GM18909 (cell line): ENCODE measurements around the gene KRTAP5-8.
"Not testable (repeated sequence)": the region's sequence is repeated elsewhere in the genome, so short reads cannot be mapped to it uniquely, and the experiment has no call there.

Experiments used
- ATAC-seq: cut with Tn5 transposase; IDR thresholded peaks from one replicate; pipeline ENCODE4 v1.9.1; 2021; ENCODE audit warnings: mild to moderate bottlenecking; ENCODE audit not compliant: unreplicated experiment, poor library complexity

The KRTAP5-8 gene

DNA sequence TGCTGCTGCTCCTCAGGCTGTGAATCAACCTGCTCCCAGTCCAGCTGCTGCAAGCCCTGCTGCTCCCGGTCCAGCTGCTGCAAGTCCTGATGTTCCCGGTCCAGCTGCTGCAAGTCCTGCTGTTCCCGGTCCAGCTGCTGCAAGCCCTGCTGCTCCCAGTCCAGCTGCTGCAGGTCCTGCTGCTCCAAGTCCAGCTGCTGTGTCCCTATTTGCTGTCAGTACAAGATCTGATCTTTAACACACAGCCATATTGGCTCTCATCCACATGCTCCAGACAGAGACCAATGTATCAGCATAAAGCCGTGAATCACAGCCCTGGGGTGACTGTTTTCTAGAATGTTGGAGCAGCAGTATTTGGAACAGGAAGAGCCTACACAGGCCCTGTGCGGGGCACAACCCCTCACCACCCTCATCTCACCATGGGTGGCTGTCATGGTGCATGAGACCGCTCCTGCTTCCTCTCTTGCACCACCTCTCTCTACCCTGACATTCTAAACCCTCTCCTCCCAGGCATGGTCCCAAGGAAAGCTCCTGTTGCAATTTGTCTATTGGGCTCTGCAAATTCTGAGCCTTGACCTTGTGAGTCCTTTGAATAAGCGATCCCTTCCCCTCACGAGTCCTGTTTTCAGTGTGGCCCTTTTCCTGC lies 31.0 kb downstream of the KRTAP5-8 start:
- no peak for ATAC-seq

DNA sequence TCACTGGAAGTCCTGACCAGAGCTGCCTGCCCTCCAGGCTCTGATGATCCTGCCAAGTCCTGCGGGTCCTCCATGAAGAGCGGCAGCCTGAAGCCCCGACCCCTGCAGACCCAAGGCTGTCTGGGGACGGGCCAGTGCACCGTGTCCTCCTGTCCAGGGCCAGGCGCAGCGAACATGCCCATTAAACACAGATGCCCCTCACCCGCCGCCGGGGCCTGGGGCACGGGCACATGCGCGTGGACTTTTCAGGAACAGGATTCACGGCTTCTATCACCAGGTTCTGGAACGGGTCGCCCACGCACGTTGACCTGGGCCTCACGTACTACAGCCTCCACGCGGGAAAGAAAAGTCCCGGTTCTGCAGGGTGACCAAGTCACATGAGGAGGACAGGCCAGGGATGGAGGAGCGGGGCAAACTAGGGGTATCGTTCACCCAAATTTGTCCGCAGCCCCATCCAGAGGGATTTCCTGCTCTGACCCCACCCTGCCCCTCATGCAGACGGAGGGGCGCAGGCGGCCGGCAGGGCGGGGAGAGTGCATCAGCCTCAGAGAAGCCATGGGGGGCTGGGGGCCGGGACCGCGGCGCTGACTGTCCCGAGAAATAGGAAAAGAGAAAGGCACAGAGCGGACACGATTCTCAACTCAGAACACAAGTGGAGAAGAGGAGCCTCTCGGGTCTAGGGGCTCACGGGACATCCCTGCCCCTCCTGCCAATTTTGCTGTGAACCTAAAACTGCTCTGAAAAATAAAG lies 33.5 kb downstream of the KRTAP5-8 start:
- not testable (repeated sequence) for ATAC-seq

GRCh38 chr11:71572811-71573210 lies 35.0 kb downstream of the KRTAP5-8 start:
- ATAC-seq, result no peak

GRCh38 chr11:71574418-71574817 lies 36.6 kb downstream of the KRTAP5-8 start:
- no peak for ATAC-seq

DNA sequence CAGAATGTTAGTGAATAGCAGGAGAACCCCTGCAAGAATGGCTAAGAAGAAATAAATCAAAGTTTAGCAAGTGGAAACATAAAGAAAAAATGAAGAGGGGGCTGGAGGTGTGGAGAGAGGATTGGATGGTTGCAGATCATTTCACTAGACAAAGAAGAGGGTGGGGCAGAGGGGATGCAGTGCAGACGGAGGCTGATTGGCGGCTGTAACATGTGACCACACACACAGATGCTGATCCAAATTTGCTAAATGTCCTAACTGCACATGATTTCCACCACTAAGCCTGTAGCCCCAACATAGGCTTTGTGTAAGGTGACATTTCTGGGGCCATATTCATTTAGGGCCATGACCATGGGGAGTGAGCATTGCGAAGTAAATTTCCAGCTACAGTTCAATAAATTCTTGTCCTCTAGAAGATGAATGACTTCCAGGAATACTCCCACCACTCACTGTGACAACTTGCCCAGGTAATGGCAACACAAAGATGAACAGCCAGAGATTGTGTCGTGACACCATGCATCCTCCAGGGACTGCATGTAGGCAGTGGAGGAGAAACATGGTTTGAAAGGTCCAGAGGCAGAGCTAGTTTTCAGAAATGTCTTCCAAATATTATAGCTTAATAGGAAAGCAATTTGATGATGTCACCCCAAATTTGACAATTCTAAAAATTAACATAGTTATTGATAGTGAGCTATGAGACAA lies 38.0 kb downstream of the KRTAP5-8 start:
- ATAC-seq, result no peak

DNA sequence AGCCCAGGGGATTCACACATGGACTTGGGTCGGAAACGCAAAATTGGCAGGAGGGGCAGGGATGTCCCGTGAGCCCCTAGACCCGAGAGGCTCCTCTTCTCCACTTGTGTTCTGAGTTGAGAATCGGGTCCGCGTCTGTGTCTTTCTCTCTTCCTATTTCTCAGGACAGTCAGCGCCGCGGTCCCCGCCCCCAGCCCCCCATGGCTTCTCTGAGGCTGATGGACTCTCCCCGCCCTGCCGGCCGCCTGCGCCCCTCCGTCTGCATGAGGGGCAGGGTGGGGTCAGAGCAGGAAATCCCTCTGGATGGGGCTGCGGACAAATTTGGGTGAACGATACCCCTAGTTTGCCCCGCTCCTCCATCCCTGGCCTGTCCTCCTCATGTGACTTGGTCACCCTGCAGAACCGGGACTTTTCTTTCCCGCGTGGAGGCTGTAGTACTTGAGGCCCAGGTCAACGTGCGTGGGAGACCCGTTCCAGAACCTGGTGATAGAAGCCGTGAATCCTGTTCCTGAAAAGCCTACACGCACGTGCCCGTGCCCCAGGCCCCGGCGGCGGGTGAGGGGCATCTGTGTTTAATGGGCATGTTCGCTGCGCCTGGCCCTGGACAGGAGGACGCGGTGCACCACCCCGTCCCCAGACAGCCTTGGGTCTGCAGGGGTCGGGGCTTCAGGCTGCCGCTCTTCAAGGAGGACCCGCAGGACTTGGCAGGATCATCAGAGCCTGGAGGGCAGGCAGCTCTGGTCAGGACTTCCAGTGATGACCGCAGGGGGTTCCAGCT lies 39.1 kb downstream of the KRTAP5-8 start:
- ATAC-seq, result not testable (repeated sequence)

GRCh38 chr11:71577469-71578004 lies 39.7 kb downstream of the KRTAP5-8 start:
- no peak for ATAC-seq

GRCh38 chr11:71579513-71579912 lies 41.7 kb downstream of the KRTAP5-8 start:
- ATAC-seq, result not testable (repeated sequence)

DNA sequence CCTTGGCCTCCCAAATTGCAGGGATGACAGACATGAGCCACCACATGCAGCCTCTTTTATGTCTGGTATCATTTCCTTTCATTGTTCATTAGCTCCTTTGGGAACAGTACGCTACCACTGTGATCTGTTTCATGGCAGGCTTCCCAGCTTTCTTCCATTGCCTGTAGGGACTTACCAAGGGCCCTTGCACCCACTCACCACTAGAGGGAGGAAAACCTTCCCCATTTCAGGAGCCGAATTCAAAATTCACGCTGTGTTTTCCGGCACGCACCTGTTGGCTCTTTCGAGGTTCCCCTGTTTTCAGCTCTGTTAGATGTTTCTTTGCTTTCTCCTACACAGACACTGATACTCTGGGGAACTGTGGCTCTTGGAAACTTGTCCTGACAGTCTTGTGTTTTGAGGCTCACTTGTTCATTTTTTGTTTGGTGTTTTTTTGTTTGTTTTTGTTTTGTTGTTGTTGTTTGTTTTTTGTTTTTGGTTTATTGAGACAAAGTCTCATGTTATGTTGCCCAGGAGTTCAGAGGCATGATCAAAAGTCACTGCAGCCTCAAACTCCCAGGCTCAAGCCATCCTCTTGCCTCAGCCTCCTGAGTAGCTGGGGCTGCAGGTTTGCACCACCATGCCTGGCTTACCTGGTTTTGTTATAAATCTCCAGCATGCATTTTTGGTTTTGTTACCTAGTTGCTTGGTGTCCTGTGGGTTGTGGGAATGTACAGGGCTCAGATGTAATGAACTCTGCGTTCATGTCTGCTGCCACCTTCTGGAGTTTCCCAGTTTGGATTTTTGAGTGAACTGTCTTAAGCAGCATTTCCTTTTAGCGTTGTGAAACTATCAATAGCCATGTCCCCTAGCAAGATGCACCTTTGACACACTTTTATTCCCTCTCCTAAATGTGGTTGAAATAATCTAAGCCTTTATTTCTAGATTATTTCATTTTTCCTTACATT lies 42.5 kb downstream of the KRTAP5-8 start:
- ATAC-seq, result no peak

GRCh38 chr11:71581826-71582225 lies 44.0 kb downstream of the KRTAP5-8 start:
- ATAC-seq, result no peak

GRCh38 chr11:71582309-71582895 lies 44.6 kb downstream of the KRTAP5-8 start, which contains the start of gene KRTAP5-11:
Gene KRTAP5-11 (minus strand): TSS chr11:71582875. CDS start chr11:71582837, 38 bp downstream.
- ATAC-seq, result no peak

GRCh38 chr11:71582969-71583368 lies 45.1 kb downstream of the KRTAP5-8 start:
- ATAC-seq, result not testable (repeated sequence)

DNA sequence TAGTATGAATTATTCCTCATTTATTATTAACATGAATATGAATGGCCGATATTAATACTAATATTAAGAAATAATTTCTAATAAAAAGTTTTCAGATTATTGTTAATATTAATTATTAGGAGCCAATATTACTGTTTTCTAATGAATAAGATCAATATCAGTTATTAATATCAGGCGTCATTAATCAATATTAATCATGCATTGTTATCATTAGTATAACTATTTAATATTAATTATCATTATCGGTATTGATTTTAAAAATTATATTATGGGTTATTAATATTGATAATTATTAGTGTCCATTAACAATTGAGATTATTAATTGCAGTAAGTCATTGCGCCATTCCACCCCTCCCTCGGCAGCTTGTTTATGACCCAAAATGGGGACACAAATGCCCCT lies 47.8 kb downstream of the KRTAP5-8 start:
- ATAC-seq, result not testable (repeated sequence)

DNA sequence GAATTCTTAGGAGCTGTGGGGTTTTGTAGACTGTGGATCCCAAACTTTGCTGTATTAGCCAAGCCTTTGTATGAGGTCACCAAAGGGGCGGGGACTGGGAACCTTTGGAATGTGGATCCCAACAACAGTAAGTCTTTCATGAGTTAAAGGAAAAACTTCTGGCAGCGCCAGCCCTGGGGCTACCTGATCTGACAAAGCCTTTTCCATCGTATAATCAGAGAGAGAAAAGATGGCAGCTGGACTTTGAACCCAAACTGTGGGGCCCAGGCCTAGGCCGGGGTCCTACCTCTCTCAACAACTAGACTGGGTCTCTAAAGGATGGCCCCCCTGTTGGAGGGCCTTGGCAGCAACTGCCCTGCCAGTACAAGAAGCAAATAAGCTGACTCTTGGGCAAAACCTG lies 50.5 kb downstream of the KRTAP5-8 start:
- not testable (repeated sequence) for ATAC-seq
